ENCODE results near the gene PINLYP. TPM values are rescaled to one million over a fixed set of nuclear protein-coding genes. Genes with fewer than 3 reads are reported as not detected.

PINLYP gene
- total and polyA plus RNA-seq, 9 of the 15 experiments (the other 6 are each of a cell fraction or from before 2014, with no cell fraction given): 1.00 to 6.7 (median 2.2) TPM

- TF ChIP-seq ZFP91 (CRISPR knock-in tag; IDR thresholded peaks at IDR 0.05): no peak
- no peak for TF ChIP-seq KAT7 (CRISPR knock-in tag; IDR thresholded peaks at IDR 0.05; ENCODE audit: borderline replicate concordance)
- TF ChIP-seq, protein P1, sequence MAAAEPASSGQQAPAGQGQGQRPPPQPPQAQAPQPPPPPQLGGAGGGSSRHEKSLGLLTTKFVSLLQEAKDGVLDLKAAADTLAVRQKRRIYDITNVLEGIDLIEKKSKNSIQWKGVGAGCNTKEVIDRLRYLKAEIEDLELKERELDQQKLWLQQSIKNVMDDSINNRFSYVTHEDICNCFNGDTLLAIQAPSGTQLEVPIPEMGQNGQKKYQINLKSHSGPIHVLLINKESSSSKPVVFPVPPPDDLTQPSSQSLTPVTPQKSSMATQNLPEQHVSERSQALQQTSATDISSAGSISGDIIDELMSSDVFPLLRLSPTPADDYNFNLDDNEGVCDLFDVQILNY (CRISPR knock-in tag; IDR thresholded peaks at IDR 0.05): no peak
- peak in 1 of 3 experiments; percentile 40 for TF ChIP-seq YY1 (IDR thresholded peaks at IDR 0.05; ENCODE audit: borderline replicate concordance in 1 of 3, control insufficient read depth in 1 of 3, extremely low read depth in 1 of 3, insufficient read depth in 3 of 3, insufficient read length in 1 of 3, insufficient replicate concordance in 2 of 3, low read depth in 1 of 3, low read length in 2 of 3)
- peak in 1 of 2 experiments; percentile 29; a peak in 1 of 4 replicates for TF ChIP-seq SIN3A (IDR thresholded peaks at IDR 0.05; ENCODE audit: borderline replicate concordance in 2 of 2, control insufficient read depth in 1 of 2, low read depth in 2 of 2, low read length in 2 of 2)
- TF ChIP-seq ZNF778 (CRISPR knock-in tag; IDR thresholded peaks at IDR 0.05): no peak
- no peak for TF ChIP-seq E2F8 (IDR thresholded peaks at IDR 0.05; ENCODE audit: low read depth, partially characterized antibody)
- TF ChIP-seq SMAD3 (CRISPR knock-in tag; conservative IDR thresholded peaks at IDR 0.05): no peak
- no peak for TF ChIP-seq NUFIP1 (IDR thresholded peaks at IDR 0.05; ENCODE audit: partially characterized antibody)
- TF ChIP-seq ZNF174 (CRISPR knock-in tag; IDR thresholded peaks at IDR 0.05): no peak
- TF ChIP-seq, protein P2, sequence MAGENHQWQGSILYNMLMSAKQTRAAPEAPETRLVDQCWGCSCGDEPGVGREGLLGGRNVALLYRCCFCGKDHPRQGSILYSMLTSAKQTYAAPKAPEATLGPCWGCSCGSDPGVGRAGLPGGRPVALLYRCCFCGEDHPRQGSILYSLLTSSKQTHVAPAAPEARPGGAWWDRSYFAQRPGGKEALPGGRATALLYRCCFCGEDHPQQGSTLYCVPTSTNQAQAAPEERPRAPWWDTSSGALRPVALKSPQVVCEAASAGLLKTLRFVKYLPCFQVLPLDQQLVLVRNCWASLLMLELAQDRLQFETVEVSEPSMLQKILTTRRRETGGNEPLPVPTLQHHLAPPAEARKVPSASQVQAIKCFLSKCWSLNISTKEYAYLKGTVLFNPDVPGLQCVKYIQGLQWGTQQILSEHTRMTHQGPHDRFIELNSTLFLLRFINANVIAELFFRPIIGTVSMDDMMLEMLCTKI (IDR thresholded peaks at IDR 0.05; ENCODE audit: partially characterized antibody): no peak
- no peak for TF ChIP-seq KLF10 (CRISPR knock-in tag; IDR thresholded peaks at IDR 0.05)
- TF ChIP-seq ZNF75A (CRISPR knock-in tag; IDR thresholded peaks at IDR 0.05): no peak
- TF ChIP-seq, protein P3, sequence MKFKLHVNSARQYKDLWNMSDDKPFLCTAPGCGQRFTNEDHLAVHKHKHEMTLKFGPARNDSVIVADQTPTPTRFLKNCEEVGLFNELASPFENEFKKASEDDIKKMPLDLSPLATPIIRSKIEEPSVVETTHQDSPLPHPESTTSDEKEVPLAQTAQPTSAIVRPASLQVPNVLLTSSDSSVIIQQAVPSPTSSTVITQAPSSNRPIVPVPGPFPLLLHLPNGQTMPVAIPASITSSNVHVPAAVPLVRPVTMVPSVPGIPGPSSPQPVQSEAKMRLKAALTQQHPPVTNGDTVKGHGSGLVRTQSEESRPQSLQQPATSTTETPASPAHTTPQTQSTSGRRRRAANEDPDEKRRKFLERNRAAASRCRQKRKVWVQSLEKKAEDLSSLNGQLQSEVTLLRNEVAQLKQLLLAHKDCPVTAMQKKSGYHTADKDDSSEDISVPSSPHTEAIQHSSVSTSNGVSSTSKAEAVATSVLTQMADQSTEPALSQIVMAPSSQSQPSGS (CRISPR knock-in tag; IDR thresholded peaks at IDR 0.05): 0 out of 2 replicates have a peak, but pooled peaks have one; percentile 9
- TF ChIP-seq, protein P4, sequence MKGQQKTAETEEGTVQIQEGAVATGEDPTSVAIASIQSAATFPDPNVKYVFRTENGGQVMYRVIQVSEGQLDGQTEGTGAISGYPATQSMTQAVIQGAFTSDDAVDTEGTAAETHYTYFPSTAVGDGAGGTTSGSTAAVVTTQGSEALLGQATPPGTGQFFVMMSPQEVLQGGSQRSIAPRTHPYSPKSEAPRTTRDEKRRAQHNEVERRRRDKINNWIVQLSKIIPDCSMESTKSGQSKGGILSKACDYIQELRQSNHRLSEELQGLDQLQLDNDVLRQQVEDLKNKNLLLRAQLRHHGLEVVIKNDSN (CRISPR knock-in tag; IDR thresholded peaks at IDR 0.05): no peak
- TF ChIP-seq MCM3 (IDR thresholded peaks at IDR 0.05): no peak
Observed at GRCh38 chr19:43594710-43595604, 19.4 kb downstream of the PINLYP start (continued).

All from K562 (cell line).